ENCODE measurements around the gene NOP9.
A peak's percentile ranks its signal among the peaks of the same experiment; 100 is the strongest.

The NOP9 gene

DNA sequence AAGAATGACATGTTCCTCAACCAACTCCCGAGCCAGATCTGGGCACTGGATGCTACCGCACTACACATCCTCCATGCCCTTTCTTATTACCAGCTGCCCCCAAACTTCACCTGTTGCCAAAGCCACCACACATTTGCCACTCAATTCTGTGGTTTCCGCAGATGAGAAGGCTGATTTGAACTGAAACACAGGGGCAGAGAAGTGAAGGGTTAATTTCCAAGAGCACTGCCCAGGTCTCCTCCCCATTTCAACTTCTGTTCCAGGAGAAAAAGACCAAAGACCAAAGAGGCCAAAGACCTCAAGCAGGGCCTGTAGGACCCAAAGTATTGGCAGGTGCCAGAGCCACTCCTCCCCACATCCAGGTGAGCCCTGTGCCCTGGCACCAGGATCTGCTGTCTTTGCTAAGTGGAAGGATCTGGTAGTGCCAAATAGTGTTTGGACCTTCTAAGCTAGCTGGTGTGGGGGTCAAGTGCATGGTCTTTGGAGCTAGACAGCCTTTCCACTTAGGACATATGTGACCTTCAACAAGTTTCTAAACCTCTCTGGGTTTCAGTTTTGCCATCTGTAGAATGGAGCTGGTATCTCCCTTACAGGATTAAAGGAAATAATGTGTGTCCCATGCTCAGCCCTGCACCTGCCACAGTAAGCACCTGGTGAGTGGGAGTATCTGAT lies 8.1 kb upstream of the NOP9 start:
- H3K9me3 ChIP-seq (replicated peaks in 1 of 2; ENCODE audit: control insufficient read depth in 2 of 2, insufficient read depth in 1 of 2, low read depth in 1 of 2, low read length in 2 of 2) = no peaks in the 10 kb centered on the region
- no peak overlapping the region for H2AFZ ChIP-seq (ENCODE audit: low read length)

DNA sequence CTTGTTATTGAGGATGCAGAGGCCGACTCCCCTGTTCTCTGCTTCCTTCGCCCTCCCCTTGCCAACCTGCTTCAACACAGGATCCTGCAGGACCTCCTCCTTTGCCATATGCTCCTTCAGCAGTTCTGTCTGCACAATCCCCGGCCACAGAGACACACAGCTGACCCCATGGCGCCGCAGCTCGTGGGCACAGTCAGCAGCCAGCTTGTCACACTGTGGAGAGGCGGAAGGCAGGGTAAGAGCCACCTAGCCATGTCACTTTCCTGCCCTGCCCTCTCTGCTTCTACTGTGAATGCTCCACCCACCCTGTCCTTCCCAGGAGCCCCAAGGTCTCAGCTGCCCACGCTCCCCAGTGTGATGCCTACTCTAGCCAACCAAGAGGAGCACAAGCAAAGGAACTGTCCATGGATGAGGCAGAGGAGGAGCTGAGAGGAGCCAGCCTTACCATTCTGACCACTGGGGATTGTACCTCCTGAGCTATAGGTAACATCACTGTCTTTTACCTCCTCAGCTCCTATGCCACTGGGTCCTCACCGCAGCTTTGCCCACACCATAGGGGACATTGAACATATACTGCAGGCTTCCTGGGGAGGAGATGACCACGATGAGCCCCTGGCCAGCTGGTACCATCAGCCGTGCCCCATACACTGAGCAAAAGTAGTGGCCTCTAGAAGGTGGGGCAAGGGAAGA lies 7.4 kb upstream of the NOP9 start:
- DNase-seq (ENCODE audit: low spot score) = no peak
- no peak overlapping the region for H3K4me2 ChIP-seq (ENCODE audit: insufficient read depth, low read length, poor library complexity, severe bottlenecking)

More for the DNA sequence above, 8.1 kb upstream of the NOP9 start:
- H3K4me2 ChIP-seq (ENCODE audit: insufficient read depth, low read length, poor library complexity, severe bottlenecking) = no peak overlapping the region
- WGBS, 2 donors (ENCODE audit: extremely low coverage in 2 of 2, insufficient read length in 2 of 2, insufficient replicate concordance in 1 of 2) = no CpG with 5 or more reads among the region's 3 CpGs
- no peaks in the 10 kb centered on the region for H3K4me1 ChIP-seq (ENCODE audit: control insufficient read depth in 2 of 2, insufficient read depth in 1 of 2, low read depth in 1 of 2, low read length in 2 of 2)
- no peak overlapping the region for H3K14ac ChIP-seq (ENCODE audit: low read length)
- H3K79me1 ChIP-seq (ENCODE audit: low read depth, low read length) = no peaks in the 10 kb centered on the region
- H3K4ac ChIP-seq (ENCODE audit: low read length) = no peak overlapping the region
- H3K9ac ChIP-seq (ENCODE audit: low read depth, low read length, poor library complexity) = no peak overlapping the region
- no peak overlapping the region for H3K4me3 ChIP-seq (ENCODE audit: low read length in 2 of 2)
- no peak overlapping the region for H3K27ac ChIP-seq (replicated peaks; ENCODE audit: low read length)
- H2BK120ac ChIP-seq (ENCODE audit: low read depth, low read length) = no peak overlapping the region
- no peak overlapping the region for H2AK5ac ChIP-seq (ENCODE audit: low read depth, low read length)
- no peaks in the 10 kb centered on the region for H3K27me3 ChIP-seq (ENCODE audit: control insufficient read depth in 3 of 3, insufficient read depth in 3 of 3, low read depth in 1 of 3, low read length in 3 of 3)
- DNase-seq (ENCODE audit: low spot score) = no peak
- H3K23ac ChIP-seq (ENCODE audit: low read depth, low read length, poor library complexity) = no peak overlapping the region
- no peak overlapping the region for H3K18ac ChIP-seq (ENCODE audit: low read length)
- peaks cover 25 to 56% of the 10 kb centered on the region in 2 donors for H3K36me3 ChIP-seq (replicated peaks in 1 of 2; ENCODE audit: control insufficient read depth in 2 of 2, insufficient read depth in 2 of 2, low read length in 2 of 2)
- H2BK5ac ChIP-seq (ENCODE audit: low read length) = peak overlapping the region; percentile 57
- H2BK15ac ChIP-seq (ENCODE audit: low read length) = no peak overlapping the region
- H2BK12ac ChIP-seq (ENCODE audit: low read length) = no peak overlapping the region
- no peak overlapping the region for H4K91ac ChIP-seq (ENCODE audit: low read depth, low read length, poor library complexity)
- no peak overlapping the region for H4K8ac ChIP-seq (ENCODE audit: low read depth, low read length)

DNA sequence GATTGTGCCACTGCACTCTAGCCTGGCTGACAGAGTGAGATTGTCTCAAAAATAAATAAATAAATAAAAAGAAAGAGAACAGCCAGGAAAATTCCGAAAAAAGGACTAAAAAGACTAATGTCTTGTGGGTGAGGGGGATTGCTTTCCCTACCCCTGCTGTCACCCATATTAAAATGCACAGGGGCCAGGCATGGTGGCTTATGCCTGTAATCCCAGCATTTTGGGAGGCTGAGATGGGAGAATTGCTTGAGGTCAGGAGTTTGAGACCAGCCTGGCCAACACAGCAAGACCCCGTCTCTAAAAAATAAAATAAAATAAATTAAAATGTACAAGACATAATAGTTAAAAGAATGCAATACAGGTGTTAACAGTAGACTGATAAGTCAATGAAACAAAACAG lies 6.1 kb upstream of the NOP9 start:
- Histone ChIP-seq H3K4me3 (ENCODE audit: low read length in 2 of 2) (no peak overlapping the region), H4K91ac (ENCODE audit: low read depth, low read length, poor library complexity) (no peak overlapping the region), H2BK15ac (ENCODE audit: low read length) (no peak overlapping the region), H3K9ac (ENCODE audit: low read depth, low read length, poor library complexity) (no peak overlapping the region), H2BK120ac (ENCODE audit: low read depth, low read length) (no peak overlapping the region), H3K27ac (replicated peaks; ENCODE audit: low read length) (no peak overlapping the region), H3K9me3 (replicated peaks in 1 of 2; ENCODE audit: control insufficient read depth in 2 of 2, insufficient read depth in 1 of 2, low read depth in 1 of 2, low read length in 2 of 2) (no peaks in the 10 kb centered on the region), H2AFZ (ENCODE audit: low read length) (no peak overlapping the region), H3K23ac (ENCODE audit: low read depth, low read length, poor library complexity) (no peak overlapping the region), H3K4me2 (ENCODE audit: insufficient read depth, low read length, poor library complexity, severe bottlenecking) (no peak overlapping the region), H2AK5ac (ENCODE audit: low read depth, low read length) (no peak overlapping the region), H3K27me3 (ENCODE audit: control insufficient read depth in 3 of 3, insufficient read depth in 3 of 3, low read depth in 1 of 3, low read length in 3 of 3) (no peaks in the 10 kb centered on the region), H4K8ac (ENCODE audit: low read depth, low read length) (no peak overlapping the region), H3K36me3 (replicated peaks in 1 of 2; ENCODE audit: control insufficient read depth in 2 of 2, insufficient read depth in 2 of 2, low read length in 2 of 2) (peaks cover 25 to 56% of the 10 kb centered on the region in 2 donors), H2BK12ac (ENCODE audit: low read length) (no peak overlapping the region), H3K14ac (ENCODE audit: low read length) (no peak overlapping the region), H2BK5ac (ENCODE audit: low read length) (no peak overlapping the region), H3K18ac (ENCODE audit: low read length) (no peak overlapping the region), H3K4me1 (ENCODE audit: control insufficient read depth in 2 of 2, insufficient read depth in 1 of 2, low read depth in 1 of 2, low read length in 2 of 2) (peaks cover 0 to 1% of the 10 kb centered on the region in 2 donors), H3K4ac (ENCODE audit: low read length) (no peak overlapping the region), H3K79me1 (ENCODE audit: low read depth, low read length) (no peaks in the 10 kb centered on the region)
- no CpG with 5 or more reads among the region's 2 CpGs for WGBS, 2 donors (ENCODE audit: extremely low coverage in 2 of 2, insufficient read length in 2 of 2, insufficient replicate concordance in 1 of 2)
- no peak for DNase-seq (ENCODE audit: low spot score)

More for the DNA sequence above, 7.4 kb upstream of the NOP9 start:
- Histone ChIP-seq H3K9ac (ENCODE audit: low read depth, low read length, poor library complexity) (peak overlapping the region; percentile 32), H3K14ac (ENCODE audit: low read length) (no peak overlapping the region), H4K8ac (ENCODE audit: low read depth, low read length) (no peak overlapping the region), H2AFZ (ENCODE audit: low read length) (no peak overlapping the region), H2AK5ac (ENCODE audit: low read depth, low read length) (no peak overlapping the region), H4K91ac (ENCODE audit: low read depth, low read length, poor library complexity) (no peak overlapping the region), H3K4ac (ENCODE audit: low read length) (no peak overlapping the region), H2BK5ac (ENCODE audit: low read length) (no peak overlapping the region), H3K18ac (ENCODE audit: low read length) (no peak overlapping the region), H3K23ac (ENCODE audit: low read depth, low read length, poor library complexity) (peak overlapping the region; percentile 58), H3K27ac (replicated peaks; ENCODE audit: low read length) (no peak overlapping the region), H3K9me3 (replicated peaks in 1 of 2; ENCODE audit: control insufficient read depth in 2 of 2, insufficient read depth in 1 of 2, low read depth in 1 of 2, low read length in 2 of 2) (no peaks in the 10 kb centered on the region), H3K27me3 (ENCODE audit: control insufficient read depth in 3 of 3, insufficient read depth in 3 of 3, low read depth in 1 of 3, low read length in 3 of 3) (no peaks in the 10 kb centered on the region), H2BK15ac (ENCODE audit: low read length) (no peak overlapping the region), H2BK12ac (ENCODE audit: low read length) (no peak overlapping the region), H3K4me3 (ENCODE audit: low read length in 2 of 2) (no peak overlapping the region), H2BK120ac (ENCODE audit: low read depth, low read length) (no peak overlapping the region), H3K79me1 (ENCODE audit: low read depth, low read length) (no peaks in the 10 kb centered on the region), H3K36me3 (replicated peaks in 1 of 2; ENCODE audit: control insufficient read depth in 2 of 2, insufficient read depth in 2 of 2, low read length in 2 of 2) (peaks cover 25 to 56% of the 10 kb centered on the region in 2 donors), H3K4me1 (ENCODE audit: control insufficient read depth in 2 of 2, insufficient read depth in 1 of 2, low read depth in 1 of 2, low read length in 2 of 2) (peaks cover 0 to 1% of the 10 kb centered on the region in 2 donors)
- no CpG with 5 or more reads among the region's 11 CpGs for WGBS, 2 donors (ENCODE audit: extremely low coverage in 2 of 2, insufficient read length in 2 of 2, insufficient replicate concordance in 1 of 2)

GRCh38 chr14:24296341-24297157 lies 3.1 kb upstream of the NOP9 start:
- Histone ChIP-seq H2BK5ac (ENCODE audit: low read length) (no peak overlapping the region), H2BK120ac (ENCODE audit: low read depth, low read length) (no peak overlapping the region), H3K27me3 (ENCODE audit: control insufficient read depth in 3 of 3, insufficient read depth in 3 of 3, low read depth in 1 of 3, low read length in 3 of 3) (no peaks in the 10 kb centered on the region), H2AFZ (ENCODE audit: low read length) (no peak overlapping the region), H3K4me3 (ENCODE audit: low read length in 2 of 2) (peak overlapping the region in 1 of 2 donors; percentile 43), H4K8ac (ENCODE audit: low read depth, low read length) (peak overlapping the region; percentile 5), H3K36me3 (replicated peaks in 1 of 2; ENCODE audit: control insufficient read depth in 2 of 2, insufficient read depth in 2 of 2, low read length in 2 of 2) (peaks cover 15 to 44% of the 10 kb centered on the region in 2 donors), H2AK5ac (ENCODE audit: low read depth, low read length) (no peak overlapping the region), H3K79me1 (ENCODE audit: low read depth, low read length) (peaks cover 7% of the 10 kb centered on the region), H3K18ac (ENCODE audit: low read length) (no peak overlapping the region), H3K4me2 (ENCODE audit: insufficient read depth, low read length, poor library complexity, severe bottlenecking) (no peak overlapping the region), H4K91ac (ENCODE audit: low read depth, low read length, poor library complexity) (no peak overlapping the region), H3K9me3 (replicated peaks in 1 of 2; ENCODE audit: control insufficient read depth in 2 of 2, insufficient read depth in 1 of 2, low read depth in 1 of 2, low read length in 2 of 2) (no peaks in the 10 kb centered on the region), H3K4ac (ENCODE audit: low read length) (no peak overlapping the region), H3K27ac (replicated peaks; ENCODE audit: low read length) (no peak overlapping the region), H3K14ac (ENCODE audit: low read length) (no peak overlapping the region), H3K4me1 (ENCODE audit: control insufficient read depth in 2 of 2, insufficient read depth in 1 of 2, low read depth in 1 of 2, low read length in 2 of 2) (peaks cover 9 to 11% of the 10 kb centered on the region in 2 donors), H3K9ac (ENCODE audit: low read depth, low read length, poor library complexity) (no peak overlapping the region), H2BK12ac (ENCODE audit: low read length) (no peak overlapping the region), H2BK15ac (ENCODE audit: low read length) (no peak overlapping the region), H3K23ac (ENCODE audit: low read depth, low read length, poor library complexity) (no peak overlapping the region)
- DNase-seq (ENCODE audit: low spot score) = peak; percentile 40
- WGBS, 2 donors (ENCODE audit: extremely low coverage in 2 of 2, insufficient read length in 2 of 2, insufficient replicate concordance in 1 of 2) = no CpG with 5 or more reads among the region's 12 CpGs

Measured in neuronal stem cell (in vitro differentiated cells).